Activated CD8-positive, alpha-beta T cell treated with anti-CD3 and anti-CD28 coated beads, Interleukin-2, amount 10 ng/mL, durations not matched to agents 7 days and 5 days (primary cell): ENCODE measurements around the gene CYP4F2. TPM values are rescaled to one million over a fixed set of nuclear protein-coding genes. Genes with fewer than 3 reads are reported as not detected.
"Not testable (repeated sequence)": the region's sequence is repeated elsewhere in the genome, so short reads cannot be mapped to it uniquely, and the experiment has no call there.

Experiments used
- ATAC-seq: fragments of 150-1000 bp; cut with Tn5 transposase; one replicate; pipeline ENCODE4 v1.10.0; 2021; ENCODE audit warnings: moderate library complexity
- CTCF ChIA-PET: fragments of 350-600 bp; sonication (Branson Sonifier 250); formaldehyde crosslinking; loops from one replicate; lab custom pipeline; 2021; ENCODE audit warnings: antibody characterized with exemption; lab: Charles Lee
- POLR2A ChIA-PET: fragments of 350-600 bp; sonication (Branson Sonifier 250); formaldehyde crosslinking; loops from one replicate; lab custom pipeline; 2021; ENCODE audit warnings: antibody characterized with exemption; lab: Charles Lee
- DNase-seq: peaks from one replicate; pipeline ENCODE4 v3.0.0-alpha.2; 2020
- H3K27ac Mint-ChIP-seq: one replicate; pipeline ENCODE4 v1.8.0; 2021; ENCODE audit warnings: mild to moderate bottlenecking, mixed read lengths
- H3K27me3 Mint-ChIP-seq: one replicate; pipeline ENCODE4 v1.8.0; 2021; ENCODE audit warnings: low read depth, mixed read lengths
- H3K36me3 Mint-ChIP-seq: one replicate; pipeline ENCODE4 v1.8.0; 2021; ENCODE audit warnings: low read depth, mixed read lengths
- H3K4me1 Mint-ChIP-seq: one replicate; pipeline ENCODE4 v1.8.0; 2021; ENCODE audit warnings: low read depth, mixed read lengths
- H3K4me3 Mint-ChIP-seq: one replicate; pipeline ENCODE4 v1.8.0; 2021; ENCODE audit warnings: mild to moderate bottlenecking, mixed read lengths
- H3K9me3 Mint-ChIP-seq: one replicate; pipeline ENCODE4 v1.8.0; 2022; ENCODE audit warnings: mixed read lengths; ENCODE audit not compliant: insufficient read depth
- total RNA-seq, 2 experiments: library from RNA; stranded (reverse); gene quantifications; one replicate each; pipeline ENCODE4 v1.2.3, GENCODE V29; 2021

Gene CYP4F2
- total RNA-seq, 2 experiments from 2014 or later = not detected

- Mint-ChIP-seq H3K27ac (no peak overlapping the region), H3K36me3 (no peaks in the 10 kb centered on the region), H3K9me3 (no peaks in the 10 kb centered on the region), H3K4me3 (no peak overlapping the region), H3K27me3 (peaks cover 20% of the 10 kb centered on the region), H3K4me1 (peaks cover 9% of the 10 kb centered on the region)
- POLR2A ChIA-PET = no interaction called here
- ATAC-seq (no peak), DNase-seq (no peak)
- CTCF ChIA-PET = no interaction called here
These were observed 692 bp downstream of the CYP4F2 start for GRCh38 chr19:15897026-15897737.

GRCh38 chr19:15895876-15896430, 1.9 kb downstream of the CYP4F2 start:
- no peaks in the 10 kb centered on the region for H3K36me3 Mint-ChIP-seq
- peaks cover 14% of the 10 kb centered on the region for H3K27me3 Mint-ChIP-seq
- no peak for ATAC-seq
- peaks cover 9% of the 10 kb centered on the region for H3K4me1 Mint-ChIP-seq
- ChIA-PET POLR2A (no interaction called here), CTCF (no interaction called here)
- no peak for DNase-seq
- no peak overlapping the region for H3K4me3 Mint-ChIP-seq
- H3K27ac Mint-ChIP-seq = no peak overlapping the region
- no peaks in the 10 kb centered on the region for H3K9me3 Mint-ChIP-seq

GRCh38 chr19:15894359-15894758, 3.5 kb downstream of the CYP4F2 start:
- Mint-ChIP-seq H3K27ac (no peak overlapping the region), H3K4me1 (no peaks in the 10 kb centered on the region), H3K27me3 (peaks cover 6% of the 10 kb centered on the region), H3K4me3 (no peak overlapping the region), H3K9me3 (no peaks in the 10 kb centered on the region), H3K36me3 (no peaks in the 10 kb centered on the region)
- ATAC-seq (no peak), DNase-seq (no peak)
- ChIA-PET CTCF (no interaction called here), POLR2A (interaction anchor here (0.7 kb wide), 1 partner anchor 983 kb away, joined by 3 read pairs; no protein-coding TSS in a partner anchor)

GRCh38 chr19:15893477-15893876, 4.4 kb downstream of the CYP4F2 start:
- Mint-ChIP-seq H3K4me3 (no peak overlapping the region), H3K36me3 (no peaks in the 10 kb centered on the region), H3K9me3 (no peaks in the 10 kb centered on the region), H3K4me1 (no peaks in the 10 kb centered on the region), H3K27ac (no peak overlapping the region), H3K27me3 (peaks cover 6% of the 10 kb centered on the region)
- ATAC-seq = no peak
- ChIA-PET CTCF (no interaction called here), POLR2A (no interaction called here)
- no peak for DNase-seq

DNA sequence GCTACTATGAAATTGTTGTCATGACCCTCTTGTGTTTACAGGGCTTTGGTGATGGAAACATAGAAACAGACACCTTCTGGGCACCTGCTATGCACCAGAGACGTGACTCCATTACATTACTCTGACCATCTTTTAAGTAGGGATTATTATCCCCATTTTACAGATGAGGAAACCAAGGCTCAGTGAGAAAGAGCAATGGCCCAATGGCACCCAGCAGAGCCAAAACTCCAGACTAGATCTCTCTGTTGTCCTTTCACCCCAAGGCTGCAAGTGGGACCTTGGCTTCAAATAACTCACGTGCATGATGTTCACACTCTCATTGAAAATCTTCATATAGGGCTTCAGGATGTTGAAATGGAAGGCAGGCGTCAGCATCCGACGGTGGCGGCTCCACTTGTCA, 5.9 kb downstream of the CYP4F2 start:
- Mint-ChIP-seq H3K36me3 (no peaks in the 10 kb centered on the region), H3K27ac (no peak overlapping the region), H3K9me3 (no peaks in the 10 kb centered on the region), H3K4me3 (no peak overlapping the region), H3K27me3 (no peaks in the 10 kb centered on the region), H3K4me1 (no peaks in the 10 kb centered on the region)
- DNase-seq = no peak
- ChIA-PET POLR2A (no interaction called here), CTCF (no interaction called here)
- no peak for ATAC-seq

DNA sequence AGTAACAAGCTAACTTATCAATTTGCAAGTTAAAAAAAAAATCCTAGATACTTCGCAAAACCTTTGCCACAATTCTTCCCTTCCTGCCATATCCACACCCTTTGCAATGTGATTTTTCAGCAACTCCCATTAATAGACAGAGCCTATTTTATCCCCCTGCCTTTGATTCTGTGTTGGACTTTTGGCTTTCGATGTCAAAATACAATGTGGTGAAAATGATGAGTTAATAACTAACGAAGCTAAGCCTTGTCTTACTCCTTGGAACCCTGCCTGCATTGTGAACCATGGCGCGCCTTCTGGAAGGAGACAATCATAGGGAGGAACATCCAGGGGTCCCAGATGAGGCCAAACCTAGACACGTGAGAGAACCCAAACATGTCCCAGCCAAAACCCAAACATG, 6.4 kb downstream of the CYP4F2 start:
- Mint-ChIP-seq H3K4me1 (no peaks in the 10 kb centered on the region), H3K4me3 (no peak overlapping the region), H3K36me3 (no peaks in the 10 kb centered on the region), H3K27me3 (no peaks in the 10 kb centered on the region), H3K27ac (no peak overlapping the region), H3K9me3 (no peaks in the 10 kb centered on the region)
- ChIA-PET CTCF (no interaction called here), POLR2A (no interaction called here)
- DNase-seq (no peak), ATAC-seq (no peak)

DNA sequence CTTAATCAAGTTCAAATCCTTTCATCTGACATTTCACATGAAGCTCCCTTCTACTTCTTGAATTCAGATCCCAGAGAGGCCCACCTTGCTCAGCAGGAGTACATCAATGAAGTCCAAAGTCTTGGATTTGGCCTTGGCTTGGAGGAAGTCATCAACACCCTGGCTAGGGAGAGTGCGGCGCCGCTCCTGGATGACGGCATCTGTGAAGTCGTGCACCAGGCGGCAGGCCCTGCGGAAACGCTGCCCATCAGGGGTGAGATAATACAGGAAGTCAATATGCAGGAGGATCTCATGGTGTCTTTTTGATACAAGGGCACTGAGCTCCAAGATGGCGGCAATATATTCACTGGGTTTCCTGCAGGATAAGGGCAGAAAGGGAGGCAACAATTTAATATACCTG, 8.5 kb downstream of the CYP4F2 start:
- ATAC-seq, H3K27me3 Mint-ChIP-seq, H3K36me3 Mint-ChIP-seq, H3K27ac Mint-ChIP-seq, DNase-seq, H3K9me3 Mint-ChIP-seq, H3K4me3 Mint-ChIP-seq, CTCF ChIA-PET, POLR2A ChIA-PET, H3K4me1 Mint-ChIP-seq: not testable (repeated sequence)

DNA sequence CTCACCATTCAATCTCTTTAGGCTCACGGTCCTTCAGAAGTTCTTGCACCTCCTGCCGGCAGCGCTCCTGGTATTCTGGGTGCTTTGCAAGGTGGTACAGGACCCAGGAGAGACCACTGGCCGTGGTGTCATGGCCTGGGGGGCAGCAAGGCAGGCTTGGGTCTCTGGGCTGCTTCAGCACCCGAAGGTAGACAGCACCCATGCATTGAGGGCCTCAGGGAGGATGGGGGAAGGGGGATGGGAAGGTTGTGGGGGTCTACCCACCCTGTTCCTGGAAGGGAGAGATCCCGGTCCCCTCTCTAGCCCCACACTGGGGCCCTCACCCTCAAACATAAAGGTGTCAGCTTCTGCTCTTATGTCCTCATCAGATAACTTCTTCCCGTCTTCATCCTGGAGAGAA, 12.0 kb downstream of the CYP4F2 start:
- Mint-ChIP-seq H3K36me3 (no peaks in the 10 kb centered on the region), H3K27me3 (peaks cover 18% of the 10 kb centered on the region), H3K4me3 (no peak overlapping the region), H3K9me3 (no peaks in the 10 kb centered on the region), H3K4me1 (no peaks in the 10 kb centered on the region), H3K27ac (no peak overlapping the region)
- ATAC-seq (no peak), DNase-seq (no peak)
- ChIA-PET CTCF (no interaction called here), POLR2A (no interaction called here)

DNA sequence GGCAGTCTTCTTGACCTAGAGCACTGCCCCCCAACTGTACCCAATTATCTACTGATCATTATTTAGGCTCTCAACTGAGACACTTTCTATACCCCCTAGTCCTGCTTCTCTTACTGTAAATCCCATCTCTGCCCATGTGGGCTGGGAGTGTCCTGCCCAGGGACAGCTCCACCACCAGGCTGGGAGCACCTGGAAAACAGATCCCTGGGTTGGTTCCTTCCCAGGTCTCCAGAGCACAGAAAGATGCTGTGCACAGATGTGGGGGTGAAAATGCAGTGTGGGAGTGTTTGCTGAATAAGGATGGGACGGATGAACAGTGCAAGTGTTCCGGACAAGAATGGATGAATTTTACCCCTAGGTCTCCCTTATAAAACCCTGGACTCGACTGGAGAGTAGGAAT, 12.7 kb downstream of the CYP4F2 start:
- Mint-ChIP-seq H3K9me3 (no peaks in the 10 kb centered on the region), H3K4me1 (no peaks in the 10 kb centered on the region), H3K36me3 (no peaks in the 10 kb centered on the region), H3K4me3 (no peak overlapping the region), H3K27ac (no peak overlapping the region), H3K27me3 (peaks cover 20% of the 10 kb centered on the region)
- DNase-seq = no peak
- ChIA-PET CTCF (no interaction called here), POLR2A (no interaction called here)
- no peak for ATAC-seq

DNA sequence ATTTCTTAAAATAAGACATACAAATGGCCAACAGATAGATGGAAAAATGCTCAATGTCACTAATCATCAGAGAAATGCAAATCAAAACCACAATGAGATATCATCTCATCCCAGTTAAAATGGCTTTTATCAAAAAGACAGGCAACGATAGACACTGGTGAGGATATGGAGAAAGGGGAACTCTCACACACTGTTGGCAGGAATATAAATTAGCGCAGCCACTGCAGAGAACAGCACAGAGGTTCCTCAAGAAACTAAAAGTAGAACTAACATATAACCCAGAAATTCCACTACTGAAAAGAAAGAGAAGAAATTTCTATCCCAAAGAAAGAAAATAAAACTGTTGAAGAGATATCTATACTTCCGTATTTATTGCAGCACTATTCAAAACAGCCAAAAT, 14.5 kb downstream of the CYP4F2 start:
- CTCF ChIA-PET, H3K4me3 Mint-ChIP-seq, DNase-seq, H3K9me3 Mint-ChIP-seq, POLR2A ChIA-PET, H3K4me1 Mint-ChIP-seq, H3K27ac Mint-ChIP-seq, H3K36me3 Mint-ChIP-seq, ATAC-seq: not testable (repeated sequence)
- H3K27me3 Mint-ChIP-seq = peaks cover 20% of the 10 kb centered on the region

DNA sequence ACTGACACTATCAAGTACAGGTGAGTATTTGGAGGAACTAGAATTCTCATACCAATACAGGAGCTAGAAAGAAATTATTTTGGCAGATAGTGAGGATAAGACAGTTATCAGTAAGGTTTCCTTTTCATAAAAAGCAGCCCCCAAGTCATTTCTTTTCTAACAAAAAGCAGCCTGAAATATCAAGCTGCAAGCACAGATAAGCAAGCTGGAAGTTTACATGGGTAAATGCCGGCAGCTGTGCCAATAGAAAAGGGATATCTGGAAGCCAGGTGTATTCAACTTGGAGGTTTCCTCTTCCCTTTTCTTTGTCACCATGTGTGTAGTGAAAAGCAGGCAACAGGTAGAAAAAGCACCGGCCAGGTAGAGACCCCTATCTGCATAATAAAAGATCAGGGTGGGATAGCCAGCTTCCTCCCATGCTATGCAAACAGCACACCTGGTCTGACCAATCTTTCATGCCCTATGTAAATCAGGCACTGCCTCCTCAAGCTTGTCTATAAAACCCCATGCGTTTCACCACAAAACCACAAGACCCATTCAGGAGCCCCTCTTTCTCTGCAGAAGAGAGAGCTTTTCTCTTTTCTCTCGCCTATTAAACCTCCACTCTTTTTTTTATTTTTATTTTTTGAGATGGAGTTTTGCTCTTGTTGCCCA, 22.9 kb downstream of the CYP4F2 start:
- Mint-ChIP-seq H3K9me3 (no peaks in the 10 kb centered on the region), H3K4me3 (no peak overlapping the region), H3K27ac (no peak overlapping the region), H3K27me3 (peaks cover 20% of the 10 kb centered on the region), H3K4me1 (peaks cover 33% of the 10 kb centered on the region), H3K36me3 (no peaks in the 10 kb centered on the region)
- ATAC-seq (no peak), DNase-seq (no peak)
- ChIA-PET CTCF (no interaction called here), POLR2A (no interaction called here)

DNA sequence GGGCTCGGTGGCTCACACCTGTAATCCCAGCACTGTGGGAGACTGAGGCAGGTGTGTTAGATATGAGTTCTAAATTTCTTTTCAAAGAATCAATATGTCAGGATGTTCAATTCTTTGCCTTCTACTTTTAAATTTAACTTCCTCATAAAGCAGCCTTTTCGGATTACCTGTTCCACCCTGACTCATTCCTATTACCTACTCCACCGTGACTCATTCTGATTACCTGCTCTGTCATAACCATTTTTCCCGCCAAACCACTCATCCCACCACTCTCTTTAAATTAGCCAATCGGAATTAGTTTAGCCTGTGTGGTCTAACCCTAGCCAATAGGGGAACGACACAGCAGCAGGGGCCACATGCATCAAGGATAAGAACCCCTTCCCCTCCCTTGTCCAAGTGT, 24.1 kb downstream of the CYP4F2 start:
- H3K27ac Mint-ChIP-seq, ATAC-seq, POLR2A ChIA-PET, H3K9me3 Mint-ChIP-seq, H3K4me3 Mint-ChIP-seq, H3K36me3 Mint-ChIP-seq, CTCF ChIA-PET, DNase-seq: not testable (repeated sequence)
- H3K4me1 Mint-ChIP-seq = peaks cover 41% of the 10 kb centered on the region
- peaks cover 20% of the 10 kb centered on the region for H3K27me3 Mint-ChIP-seq
